ENCODE data around the gene AMPH.
"Not testable (repeated sequence)": the region's sequence is repeated elsewhere in the genome, so short reads cannot be mapped to it uniquely, and the experiment has no call there.

GRCh38 chr7:38359071-38359601, 272.0 kb downstream of the AMPH start:
- TF ChIP-seq, protein P1, sequence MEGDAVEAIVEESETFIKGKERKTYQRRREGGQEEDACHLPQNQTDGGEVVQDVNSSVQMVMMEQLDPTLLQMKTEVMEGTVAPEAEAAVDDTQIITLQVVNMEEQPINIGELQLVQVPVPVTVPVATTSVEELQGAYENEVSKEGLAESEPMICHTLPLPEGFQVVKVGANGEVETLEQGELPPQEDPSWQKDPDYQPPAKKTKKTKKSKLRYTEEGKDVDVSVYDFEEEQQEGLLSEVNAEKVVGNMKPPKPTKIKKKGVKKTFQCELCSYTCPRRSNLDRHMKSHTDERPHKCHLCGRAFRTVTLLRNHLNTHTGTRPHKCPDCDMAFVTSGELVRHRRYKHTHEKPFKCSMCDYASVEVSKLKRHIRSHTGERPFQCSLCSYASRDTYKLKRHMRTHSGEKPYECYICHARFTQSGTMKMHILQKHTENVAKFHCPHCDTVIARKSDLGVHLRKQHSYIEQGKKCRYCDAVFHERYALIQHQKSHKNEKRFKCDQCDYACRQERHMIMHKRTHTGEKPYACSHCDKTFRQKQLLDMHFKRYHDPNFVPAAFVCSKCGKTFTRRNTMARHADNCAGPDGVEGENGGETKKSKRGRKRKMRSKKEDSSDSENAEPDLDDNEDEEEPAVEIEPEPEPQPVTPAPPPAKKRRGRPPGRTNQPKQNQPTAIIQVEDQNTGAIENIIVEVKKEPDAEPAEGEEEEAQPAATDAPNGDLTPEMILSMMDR (IDR thresholded peaks at IDR 0.05): peak in 5 of 6 experiments; percentile 13 to 67 (median 29)
- not testable (repeated sequence) for TF ChIP-seq POLR2A (IDR thresholded peaks at IDR 0.05)
